ENCODE measurements around the gene SPR.

DNA sequence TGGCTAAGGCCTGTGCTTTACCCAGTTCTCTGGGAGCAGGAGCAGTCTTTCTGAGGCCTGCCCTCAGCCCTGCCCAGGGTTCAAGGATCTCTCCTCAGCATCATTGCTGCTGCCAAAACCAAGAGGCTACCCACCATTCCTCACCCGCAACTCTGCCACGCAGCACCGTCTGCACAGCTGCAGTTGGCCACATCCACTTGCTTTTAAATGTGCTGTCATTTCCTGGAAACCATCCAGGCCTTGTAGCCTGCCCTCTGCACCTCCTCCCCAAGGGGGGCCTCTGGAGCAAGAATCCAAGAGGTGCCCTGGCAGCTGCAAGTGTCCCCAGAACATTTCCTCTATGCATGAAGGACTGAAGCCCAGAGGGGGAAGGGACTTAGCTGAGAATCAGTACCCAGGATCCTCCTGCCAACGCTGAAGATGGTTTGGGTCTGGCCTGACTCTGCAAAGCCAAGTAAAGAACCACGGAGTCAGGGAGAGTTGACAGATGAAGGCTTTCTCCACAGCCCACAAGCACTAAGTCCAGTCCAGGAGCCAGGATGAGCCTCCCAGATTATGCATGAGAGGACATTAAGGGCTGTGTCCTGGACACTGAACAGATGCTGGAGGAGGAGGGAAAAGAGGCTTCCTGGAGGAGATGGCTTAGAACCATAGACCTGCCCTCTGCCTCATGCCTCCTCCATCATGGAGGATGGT is 45.0 kb downstream of the SPR start:
- TF ChIP-seq, protein P1, sequence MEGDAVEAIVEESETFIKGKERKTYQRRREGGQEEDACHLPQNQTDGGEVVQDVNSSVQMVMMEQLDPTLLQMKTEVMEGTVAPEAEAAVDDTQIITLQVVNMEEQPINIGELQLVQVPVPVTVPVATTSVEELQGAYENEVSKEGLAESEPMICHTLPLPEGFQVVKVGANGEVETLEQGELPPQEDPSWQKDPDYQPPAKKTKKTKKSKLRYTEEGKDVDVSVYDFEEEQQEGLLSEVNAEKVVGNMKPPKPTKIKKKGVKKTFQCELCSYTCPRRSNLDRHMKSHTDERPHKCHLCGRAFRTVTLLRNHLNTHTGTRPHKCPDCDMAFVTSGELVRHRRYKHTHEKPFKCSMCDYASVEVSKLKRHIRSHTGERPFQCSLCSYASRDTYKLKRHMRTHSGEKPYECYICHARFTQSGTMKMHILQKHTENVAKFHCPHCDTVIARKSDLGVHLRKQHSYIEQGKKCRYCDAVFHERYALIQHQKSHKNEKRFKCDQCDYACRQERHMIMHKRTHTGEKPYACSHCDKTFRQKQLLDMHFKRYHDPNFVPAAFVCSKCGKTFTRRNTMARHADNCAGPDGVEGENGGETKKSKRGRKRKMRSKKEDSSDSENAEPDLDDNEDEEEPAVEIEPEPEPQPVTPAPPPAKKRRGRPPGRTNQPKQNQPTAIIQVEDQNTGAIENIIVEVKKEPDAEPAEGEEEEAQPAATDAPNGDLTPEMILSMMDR (conservative IDR thresholded peaks at IDR 0.05; ENCODE audit: low read length) = no peak
- TF ChIP-seq EZH2phosphoT487 (IDR thresholded peaks at IDR 0.05; ENCODE audit: borderline replicate concordance) = no peak

Data from Loucy (cell line).